HTERT RPE-1 (cell line): Measurements from ENCODE around the gene RNASE8.
"Not testable (repeated sequence)": the region's sequence is repeated elsewhere in the genome, so short reads cannot be mapped to it uniquely, and the experiment has no call there.

ENCODE experiments used
- in situ Hi-C: fragments of 300-500 bp; cut with MboI; formaldehyde crosslinking; loops from 4 replicates; pipeline ENCODE4 v1.14.3; 2020; ENCODE audit warnings: low sequenced_read_pairs

RNASE8 gene

DNA sequence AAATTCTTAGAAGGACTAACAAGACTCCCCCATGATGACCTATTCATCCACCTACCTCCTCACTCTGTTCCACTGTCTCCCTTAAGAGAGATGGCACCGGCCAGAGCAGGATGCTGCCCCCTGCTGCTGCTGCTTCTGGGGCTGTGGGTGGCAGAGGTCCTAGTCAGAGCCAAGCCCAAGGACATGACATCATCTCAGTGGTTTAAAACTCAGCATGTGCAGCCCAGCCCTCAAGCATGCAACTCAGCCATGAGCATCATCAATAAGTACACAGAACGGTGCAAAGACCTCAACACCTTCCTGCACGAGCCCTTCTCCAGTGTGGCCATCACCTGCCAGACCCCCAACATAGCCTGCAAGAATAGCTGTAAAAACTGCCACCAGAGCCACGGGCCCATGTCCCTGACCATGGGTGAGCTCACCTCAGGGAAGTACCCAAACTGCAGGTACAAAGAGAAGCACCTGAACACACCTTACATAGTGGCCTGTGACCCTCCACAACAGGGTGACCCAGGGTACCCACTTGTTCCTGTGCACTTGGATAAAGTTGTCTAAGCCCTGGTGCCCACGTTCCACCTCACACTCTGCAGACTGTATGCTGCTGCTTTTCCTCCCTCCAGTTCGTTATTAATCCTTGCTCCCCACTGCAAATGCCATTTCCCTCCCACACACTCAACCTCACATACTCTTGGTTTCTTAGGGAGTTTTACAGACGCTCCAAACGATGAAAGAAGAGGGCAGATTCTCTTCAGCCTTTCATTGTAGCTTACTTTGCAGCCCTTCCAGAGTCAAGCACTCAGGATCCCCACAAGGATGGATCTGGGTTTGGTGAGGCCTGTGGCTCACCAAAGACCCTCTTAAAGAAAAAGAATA lies at the start of gene RNASE8:
Gene RNASE8, plus strand, starts transcription at position 20 of the 873 bp plus-strand sequence. Its CDS starts 71 bp downstream, at position 91.
- in situ Hi-C loops: no loop called here

GRCh38 chr14:21009721-21010120 lies 47.9 kb upstream of the RNASE8 start:
- in situ Hi-C loops: not testable (repeated sequence)

GRCh38 chr14:21011136-21011535 lies 46.5 kb upstream of the RNASE8 start:
- in situ Hi-C loops: no loop called here

DNA sequence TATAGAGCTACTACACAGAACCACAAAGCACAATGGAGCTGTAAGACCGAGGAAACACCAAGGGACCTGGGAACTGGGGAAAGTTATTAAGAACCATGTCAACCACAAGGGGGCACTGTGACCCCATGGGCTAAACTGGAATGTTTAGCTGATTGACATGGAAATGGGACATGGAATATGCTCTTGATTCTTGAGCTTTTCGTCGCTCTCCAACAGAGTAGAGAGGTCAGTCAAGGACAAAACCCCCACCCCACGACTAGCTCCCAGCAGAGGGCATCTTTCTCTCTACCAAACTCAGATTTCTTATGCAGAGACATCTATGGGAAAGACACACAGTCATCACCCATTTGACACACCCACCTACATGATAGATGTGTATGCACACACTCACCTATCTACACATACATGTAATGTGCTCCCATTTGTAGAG lies 42.8 kb upstream of the RNASE8 start:
- in situ Hi-C loops: no loop called here

DNA sequence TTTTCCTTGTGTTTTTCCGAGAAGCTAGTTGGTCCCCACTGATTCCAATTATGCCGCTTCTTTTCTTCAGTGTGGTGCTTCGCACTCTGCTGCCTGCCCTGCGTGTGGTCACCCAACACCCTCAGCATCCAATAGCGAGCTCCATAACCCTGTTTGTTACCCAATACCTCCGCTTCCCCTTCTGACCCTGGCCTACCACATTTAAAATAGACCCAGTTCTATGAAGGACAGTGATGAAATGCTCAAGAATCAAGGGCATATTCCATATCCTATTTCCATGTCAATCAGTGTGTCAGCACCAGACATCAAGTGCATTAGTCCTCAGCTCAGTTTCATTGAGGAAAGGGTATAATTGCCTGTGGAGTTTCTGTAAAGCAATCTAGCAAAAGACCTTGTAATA lies 42.3 kb upstream of the RNASE8 start:
- in situ Hi-C loops: no loop called here

DNA sequence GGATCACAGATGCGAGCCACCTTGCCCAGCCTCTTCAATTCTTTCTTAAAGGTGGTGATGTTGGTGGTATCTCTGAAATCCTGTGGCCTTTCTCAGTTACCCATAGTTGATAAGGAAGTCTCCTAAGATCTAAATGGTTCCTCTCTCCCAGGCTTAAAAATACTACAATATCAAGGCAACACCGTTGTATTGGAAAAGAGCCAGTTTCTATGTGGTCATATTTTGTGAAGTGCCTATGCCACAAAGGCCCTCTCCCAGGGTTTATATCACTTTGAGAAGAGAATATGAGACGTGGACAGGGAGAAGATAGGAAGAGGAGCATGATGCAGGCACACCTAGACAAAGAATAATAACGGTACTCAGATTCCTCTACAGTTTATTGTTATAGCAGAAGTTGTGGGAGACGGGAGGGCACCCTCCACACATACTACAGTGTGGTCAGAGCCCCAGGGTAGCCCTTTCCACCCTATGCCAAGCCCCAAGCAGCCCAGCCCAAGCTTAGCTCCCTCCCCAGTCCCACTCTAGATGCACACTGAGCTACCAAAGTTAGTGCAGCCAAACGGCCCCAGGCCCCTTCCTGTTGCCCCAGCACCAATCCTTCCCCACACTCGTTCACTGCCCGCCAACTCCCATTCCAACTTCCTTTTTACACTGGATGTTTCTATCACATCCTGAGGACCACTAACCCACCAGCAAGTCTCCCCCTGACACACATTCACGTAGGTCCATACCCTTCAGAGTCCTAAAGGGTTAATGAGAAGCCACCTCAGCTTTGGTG lies 41.0 kb upstream of the RNASE8 start:
- in situ Hi-C loops: no loop called here

- in situ Hi-C loops: no loop called here
Measured at GRCh38 chr14:21017528-21018245, 39.9 kb upstream of the RNASE8 start.

- in situ Hi-C loops: no loop called here
Measured at GRCh38 chr14:21018286-21018685, 39.3 kb upstream of the RNASE8 start.

DNA sequence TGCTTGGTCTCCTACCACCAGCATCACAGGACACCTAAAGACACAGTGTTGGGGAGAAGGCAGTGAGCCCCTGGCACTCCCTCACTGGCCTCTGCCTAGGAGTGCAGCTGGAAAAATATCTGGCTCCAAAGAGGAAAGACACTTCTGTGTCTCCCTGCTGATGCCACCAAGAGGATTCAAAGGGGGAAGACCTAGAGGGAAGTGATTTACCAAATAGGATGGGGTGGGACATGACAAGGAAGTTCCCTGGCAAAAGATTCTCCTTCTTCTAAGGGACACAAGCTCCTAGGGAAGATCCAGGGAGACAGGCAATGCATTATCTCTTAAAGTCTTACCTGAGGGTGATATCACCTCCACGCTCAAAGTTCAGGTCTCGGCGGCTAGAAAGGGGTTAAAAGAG lies 38.8 kb upstream of the RNASE8 start:
- in situ Hi-C loops: no loop called here

DNA sequence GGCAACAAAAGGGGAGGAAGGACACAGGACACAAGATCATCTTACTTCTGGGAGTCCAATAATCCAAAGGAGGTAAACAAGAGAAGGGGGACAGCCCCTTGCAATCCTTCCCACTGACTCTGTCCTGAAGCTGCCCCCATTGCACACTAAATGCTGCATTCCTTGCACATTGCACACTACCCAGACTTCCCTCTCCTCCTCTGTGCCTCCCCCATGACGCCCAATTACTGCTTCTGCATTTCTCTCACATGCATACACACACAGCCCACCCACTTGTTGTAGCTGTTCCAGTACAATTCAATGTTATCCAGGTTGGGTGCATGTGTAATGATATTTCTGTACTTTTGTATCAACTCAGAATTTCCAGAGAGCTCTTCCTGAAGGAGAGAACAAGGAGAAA lies 38.3 kb upstream of the RNASE8 start:
- in situ Hi-C loops: no loop called here

DNA sequence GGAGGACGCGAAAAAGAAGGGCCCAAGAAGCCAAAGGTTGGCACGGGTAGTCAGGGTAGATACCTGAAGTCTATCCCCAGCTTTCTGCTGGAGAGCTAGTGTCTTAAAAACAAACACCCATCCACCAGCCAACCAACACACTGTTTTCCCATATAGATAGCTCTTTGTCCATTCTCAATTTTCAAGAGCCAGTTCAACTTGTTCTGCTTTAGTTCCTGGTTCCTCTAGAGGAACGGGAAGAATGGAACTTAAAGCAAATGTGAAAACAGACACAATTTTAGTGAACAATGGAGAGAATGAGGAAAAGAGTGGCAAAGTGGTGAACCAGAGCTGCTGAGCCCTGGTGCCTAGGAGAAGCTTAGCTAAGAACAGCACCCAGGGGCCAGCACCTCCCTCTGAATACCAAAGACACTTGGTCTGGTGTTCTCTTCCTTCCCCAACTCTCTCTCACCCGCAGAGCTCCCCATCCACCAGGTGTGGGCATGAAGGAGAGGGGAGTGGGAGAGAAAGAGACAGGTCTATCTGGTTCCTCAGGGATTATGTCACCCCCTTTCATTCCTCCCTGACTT lies 36.6 kb upstream of the RNASE8 start:
- in situ Hi-C loops: no loop called here

GRCh38 chr14:21022686-21023085 lies 34.9 kb upstream of the RNASE8 start:
- in situ Hi-C loops: no loop called here

- in situ Hi-C loops: no loop called here
Measured at GRCh38 chr14:21023174-21023573, 34.4 kb upstream of the RNASE8 start.

- in situ Hi-C loops: no loop called here
Measured at GRCh38 chr14:21023817-21024584, 33.6 kb upstream of the RNASE8 start.

- in situ Hi-C loops: no loop called here
Measured at GRCh38 chr14:21024585-21025370, 32.8 kb upstream of the RNASE8 start, which contains the start of gene NDRG2. Gene NDRG2 (minus strand): TSS chr14:21025061. CDS start chr14:21023315, 1,746 bp downstream.

DNA sequence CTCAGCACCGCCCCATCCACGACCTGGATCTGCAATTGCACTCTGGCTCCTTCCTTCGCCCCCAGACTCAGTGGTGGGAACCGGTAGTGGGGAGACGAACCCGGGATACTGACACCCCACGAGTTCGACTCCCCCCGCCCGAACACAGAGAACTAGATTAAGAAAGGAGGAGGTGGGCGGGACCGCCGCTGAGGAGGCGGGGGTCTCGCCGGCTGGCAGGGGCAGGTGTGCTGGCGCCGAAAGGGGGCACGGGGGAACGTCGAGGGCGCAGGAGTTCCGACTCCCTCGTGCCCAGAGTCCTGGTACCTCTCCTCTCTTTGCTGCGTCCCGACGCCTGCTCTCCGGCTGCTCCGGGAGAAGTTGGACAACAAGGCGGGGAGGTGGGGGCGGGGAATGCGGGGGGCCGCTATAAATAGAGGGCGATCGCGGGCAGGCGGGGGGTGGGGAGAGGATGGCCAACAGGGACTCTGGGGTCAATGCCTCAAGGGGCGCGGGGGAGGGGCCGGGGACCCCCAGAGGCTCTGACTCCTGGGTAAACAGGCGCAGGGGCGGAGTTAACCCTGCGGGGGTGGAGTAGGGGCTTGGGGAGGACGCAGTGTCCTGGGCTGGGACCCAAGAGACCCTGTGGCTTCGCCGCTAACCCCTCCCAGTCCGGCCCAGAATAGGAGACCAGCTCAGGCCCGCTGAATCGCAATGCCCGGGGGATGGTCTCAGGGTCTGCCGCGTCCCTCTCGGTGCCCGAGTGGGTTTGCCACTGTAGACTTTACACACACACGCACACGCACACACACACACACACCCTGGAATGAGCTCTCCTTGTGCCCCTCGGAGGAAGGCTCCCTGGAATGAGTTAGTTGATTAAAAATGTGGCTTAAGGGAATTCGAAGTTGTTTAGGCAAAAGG lies 32.0 kb upstream of the RNASE8 start:
- in situ Hi-C loops: no loop called here

DNA sequence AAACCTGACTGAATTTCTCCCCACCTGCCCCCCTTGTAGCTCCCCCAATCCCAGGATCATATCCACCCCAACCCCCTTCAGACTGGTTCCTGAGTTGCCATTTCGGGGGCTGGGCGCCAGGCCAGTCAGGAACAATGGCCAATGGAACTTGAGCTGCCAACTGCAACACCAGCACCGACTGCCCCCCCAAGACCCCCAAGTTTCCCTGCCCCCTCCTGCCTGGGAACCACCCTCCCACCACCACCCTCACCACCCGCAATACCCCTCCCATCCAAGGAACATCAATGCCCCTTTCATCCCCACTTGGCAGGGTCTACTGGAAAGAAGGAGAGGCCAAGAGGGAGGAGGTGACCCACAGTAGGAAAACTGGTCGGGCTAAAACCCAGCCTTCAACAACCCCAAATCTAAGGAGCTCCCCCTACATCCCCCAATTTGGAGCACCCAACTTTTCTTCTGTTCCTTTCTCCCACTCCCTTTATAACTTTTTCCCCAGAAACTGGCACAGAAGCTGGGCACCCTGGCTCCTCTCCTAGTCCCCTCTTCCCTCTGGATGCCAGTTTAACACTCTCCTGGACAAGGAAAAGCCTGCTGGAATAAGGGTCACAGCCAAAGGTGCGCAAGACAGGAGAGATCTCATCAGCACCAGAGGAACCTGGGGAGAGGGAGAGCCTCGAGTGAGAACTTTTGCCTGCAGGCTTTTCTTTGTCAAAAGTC lies 31.2 kb upstream of the RNASE8 start:
- in situ Hi-C loops: no loop called here

DNA sequence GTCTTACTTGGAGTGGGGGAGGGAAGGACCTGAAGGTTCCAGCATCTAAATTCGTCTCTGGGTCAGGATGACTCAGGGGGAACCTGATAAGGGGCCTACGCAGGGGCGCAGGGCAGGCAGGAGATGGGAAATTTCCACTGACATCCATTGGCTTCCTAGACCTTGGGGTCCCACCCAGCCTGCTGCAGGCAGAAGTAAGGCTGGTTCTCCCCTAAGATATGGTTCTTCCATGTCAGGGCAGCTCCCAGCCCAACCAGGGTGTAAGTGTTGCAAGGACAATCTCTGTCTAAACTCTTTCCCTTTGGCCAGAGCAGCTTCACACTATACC lies 30.7 kb upstream of the RNASE8 start:
- in situ Hi-C loops: no loop called here
